ENCODE results near the gene TNIP3. TPM values are rescaled to one million over a fixed set of nuclear protein-coding genes. Genes with fewer than 3 reads are reported as not detected.

The TNIP3 gene
- total and polyA plus RNA-seq, 9 of the 15 experiments (the other 6 are each of a cell fraction or from before 2014, with no cell fraction given): 0.14 TPM; not detected in 8

DNA sequence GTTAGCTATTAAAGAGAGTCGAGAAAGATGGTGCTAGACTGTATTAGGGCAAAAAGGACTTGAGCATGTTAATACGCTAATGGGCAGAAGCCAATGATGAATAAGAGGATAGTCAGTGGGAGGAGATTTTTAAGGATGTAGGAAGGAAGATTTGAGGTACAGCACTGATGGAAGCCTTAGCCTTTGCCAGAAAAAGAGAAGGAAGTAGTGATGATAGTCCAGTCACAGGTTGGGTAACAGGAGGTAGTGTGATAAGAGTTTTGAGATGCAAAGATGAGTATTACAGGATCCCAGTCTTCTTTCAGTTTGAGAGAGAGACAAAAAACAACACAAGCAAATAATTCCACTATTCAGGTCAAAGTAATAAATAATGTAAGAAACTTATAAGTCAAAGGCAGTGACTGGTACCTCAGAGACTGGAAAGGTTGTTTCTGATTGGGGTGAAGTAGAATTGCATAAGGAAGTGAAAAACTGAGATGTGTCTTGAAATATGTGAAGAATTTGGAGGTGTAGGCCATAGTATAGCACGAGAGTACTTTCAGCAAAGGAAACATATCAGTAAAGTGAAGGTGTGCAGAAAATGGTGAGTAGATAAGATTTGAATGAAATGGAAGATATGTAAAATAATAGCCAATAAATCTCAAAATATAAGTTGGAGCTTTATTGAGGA lies 69.7 kb downstream of the TNIP3 start (continued):
- TF ChIP-seq DPF2 (IDR thresholded peaks at IDR 0.05) (no peak), SRSF3 (IDR thresholded peaks at IDR 0.05; ENCODE audit: insufficient read depth, low read length) (no peak), SMAD4 (CRISPR knock-in tag; conservative IDR thresholded peaks at IDR 0.05) (no peak), NRF1 (conservative IDR thresholded peaks at IDR 0.05 in 1 of 2, IDR thresholded peaks at IDR 0.05 in 1 of 2) (no peak), ZBTB1 (CRISPR knock-in tag; IDR thresholded peaks at IDR 0.05; ENCODE audit: borderline replicate concordance, low read depth) (no peak), EWSR1 (IDR thresholded peaks at IDR 0.05; ENCODE audit: borderline replicate concordance, low read depth, partially characterized antibody) (no peak), SMARCA4 (IDR thresholded peaks at IDR 0.05) (no peak), NFYB (IDR thresholded peaks at IDR 0.05; ENCODE audit: extremely low read depth, insufficient read length) (no peak), ZNF184 (CRISPR knock-in tag; IDR thresholded peaks at IDR 0.05) (no peak), TEAD2 (tag; IDR thresholded peaks at IDR 0.05) (no peak)

DNA sequence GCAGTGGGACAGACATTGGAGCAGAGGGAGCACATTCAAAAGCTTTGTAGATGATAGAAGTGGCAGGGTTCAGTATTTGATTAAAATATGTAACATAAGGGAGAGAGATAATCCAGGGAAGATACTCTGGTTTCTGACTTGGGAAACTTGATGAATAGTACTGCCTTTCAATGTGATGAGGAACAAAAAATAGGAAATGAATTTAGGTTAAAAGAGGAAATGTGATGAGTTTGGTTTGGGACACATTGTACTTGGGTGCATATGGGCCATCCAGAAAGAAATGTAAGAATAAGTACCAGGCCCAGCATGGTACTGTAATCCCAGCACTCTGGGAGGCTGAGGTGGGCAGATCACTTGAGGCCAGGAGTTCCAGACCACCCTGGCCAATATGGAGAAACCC lies 70.9 kb downstream of the TNIP3 start:
- Histone ChIP-seq H3K9me1 (ENCODE audit: control insufficient read depth, insufficient read depth, low read length) (no peaks in the 10 kb centered on the region), H3K27me3 (ENCODE audit: control insufficient read depth in 2 of 2, insufficient read depth in 2 of 2, low read length in 2 of 2) (no peaks in the 10 kb centered on the region), H3K4me2 (ENCODE audit: insufficient read depth, low read length) (no peak overlapping the region), H3K9me3 (replicated peaks; ENCODE audit: control insufficient read depth, insufficient read depth, low read depth, low read length) (no peaks in the 10 kb centered on the region), H4K20me1 (replicated peaks; ENCODE audit: control insufficient read depth, insufficient read depth, low read length) (no peaks in the 10 kb centered on the region), H3K27ac (ENCODE audit: extremely low read depth, low read depth, low read length) (no peak overlapping the region), H3K4me3 (no peak overlapping the region), H3K4me1 (replicated peaks in 1 of 2; ENCODE audit: control insufficient read depth in 2 of 2, insufficient read depth in 2 of 2, low read length in 2 of 2) (no peaks in the 10 kb centered on the region), H3K79me2 (ENCODE audit: control insufficient read depth, insufficient read depth, low read length) (no peaks in the 10 kb centered on the region), H2AFZ (ENCODE audit: low read depth, low read length) (no peak overlapping the region), H3K36me3 (ENCODE audit: control insufficient read depth, insufficient read depth, low read length) (no peaks in the 10 kb centered on the region), H3K9ac (ENCODE audit: insufficient read depth in 1 of 2, low read depth in 2 of 2, low read length in 2 of 2) (no peak overlapping the region)
- ChIA-PET CTCF (ENCODE audit: low intra/inter-chr PET ratio) (no interaction called here), POLR2A (no interaction called here)
- FAIRE-seq (no peak), DNase-seq (ENCODE audit: extremely low read depth in 1 of 4, low spot score in 3 of 4) (no peak), ATAC-seq (no peak)
- BruUV-seq (replicated peaks): no TSS peak
- intact Hi-C loops (cut with micrococcal nuclease) (no loop called here), in situ Hi-C loops (cut with MboI) (no loop called here)
- TF ChIP-seq, protein P1, sequence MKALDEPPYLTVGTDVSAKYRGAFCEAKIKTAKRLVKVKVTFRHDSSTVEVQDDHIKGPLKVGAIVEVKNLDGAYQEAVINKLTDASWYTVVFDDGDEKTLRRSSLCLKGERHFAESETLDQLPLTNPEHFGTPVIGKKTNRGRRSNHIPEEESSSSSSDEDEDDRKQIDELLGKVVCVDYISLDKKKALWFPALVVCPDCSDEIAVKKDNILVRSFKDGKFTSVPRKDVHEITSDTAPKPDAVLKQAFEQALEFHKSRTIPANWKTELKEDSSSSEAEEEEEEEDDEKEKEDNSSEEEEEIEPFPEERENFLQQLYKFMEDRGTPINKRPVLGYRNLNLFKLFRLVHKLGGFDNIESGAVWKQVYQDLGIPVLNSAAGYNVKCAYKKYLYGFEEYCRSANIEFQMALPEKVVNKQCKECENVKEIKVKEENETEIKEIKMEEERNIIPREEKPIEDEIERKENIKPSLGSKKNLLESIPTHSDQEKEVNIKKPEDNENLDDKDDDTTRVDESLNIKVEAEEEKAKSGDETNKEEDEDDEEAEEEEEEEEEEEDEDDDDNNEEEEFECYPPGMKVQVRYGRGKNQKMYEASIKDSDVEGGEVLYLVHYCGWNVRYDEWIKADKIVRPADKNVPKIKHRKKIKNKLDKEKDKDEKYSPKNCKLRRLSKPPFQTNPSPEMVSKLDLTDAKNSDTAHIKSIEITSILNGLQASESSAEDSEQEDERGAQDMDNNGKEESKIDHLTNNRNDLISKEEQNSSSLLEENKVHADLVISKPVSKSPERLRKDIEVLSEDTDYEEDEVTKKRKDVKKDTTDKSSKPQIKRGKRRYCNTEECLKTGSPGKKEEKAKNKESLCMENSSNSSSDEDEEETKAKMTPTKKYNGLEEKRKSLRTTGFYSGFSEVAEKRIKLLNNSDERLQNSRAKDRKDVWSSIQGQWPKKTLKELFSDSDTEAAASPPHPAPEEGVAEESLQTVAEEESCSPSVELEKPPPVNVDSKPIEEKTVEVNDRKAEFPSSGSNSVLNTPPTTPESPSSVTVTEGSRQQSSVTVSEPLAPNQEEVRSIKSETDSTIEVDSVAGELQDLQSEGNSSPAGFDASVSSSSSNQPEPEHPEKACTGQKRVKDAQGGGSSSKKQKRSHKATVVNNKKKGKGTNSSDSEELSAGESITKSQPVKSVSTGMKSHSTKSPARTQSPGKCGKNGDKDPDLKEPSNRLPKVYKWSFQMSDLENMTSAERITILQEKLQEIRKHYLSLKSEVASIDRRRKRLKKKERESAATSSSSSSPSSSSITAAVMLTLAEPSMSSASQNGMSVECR (CRISPR knock-in tag; IDR thresholded peaks at IDR 0.05): no peak
- no peak for TF ChIP-seq CHD4 (IDR thresholded peaks at IDR 0.05; ENCODE audit: insufficient read depth, insufficient replicate concordance, low read depth, low read length, poor library complexity, severe bottlenecking)
- TF ChIP-seq SP2 (IDR thresholded peaks at IDR 0.05; ENCODE audit: extremely low read depth, low read depth, low read length, poor library complexity, severe bottlenecking): no peak
- TF ChIP-seq, protein P2, sequence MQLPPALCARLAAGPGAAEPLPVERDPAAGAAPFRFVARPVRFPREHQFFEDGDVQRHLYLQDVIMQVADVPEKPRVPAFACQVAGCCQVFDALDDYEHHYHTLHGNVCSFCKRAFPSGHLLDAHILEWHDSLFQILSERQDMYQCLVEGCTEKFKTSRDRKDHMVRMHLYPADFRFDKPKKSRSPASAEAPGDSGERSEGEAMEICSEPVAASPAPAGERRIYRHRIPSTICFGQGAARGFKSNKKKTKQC (CRISPR knock-in tag; IDR thresholded peaks at IDR 0.05): no peak
- TF ChIP-seq HDAC6 (IDR thresholded peaks at IDR 0.05; ENCODE audit: low read depth, low read length): no peak
- TF ChIP-seq NUFIP1 (IDR thresholded peaks at IDR 0.05; ENCODE audit: partially characterized antibody): no peak

Measured in K562 (cell line).